GM12873 (cell line): ENCODE results near the gene MRC2.

Experiments used
- CTCF ChIP-seq: IDR thresholded peaks from 2 replicates; pipeline ENCODE4 v1.5.1; 2012; ENCODE audit warnings: low read depth, mild to moderate bottlenecking, moderate library complexity, low read length, control low read depth; ENCODE audit not compliant: insufficient read depth; ENCODE audit errors: missing control alignments

MRC2 gene

GRCh38 chr17:62627904-62628633, 599 bp downstream of the MRC2 start:
- TF ChIP-seq CTCF, result no peak

- TF ChIP-seq CTCF, result no peak
These were observed 1.5 kb downstream of the MRC2 start for GRCh38 chr17:62628831-62629555.

- no peak for TF ChIP-seq CTCF
These were observed 2.3 kb downstream of the MRC2 start for GRCh38 chr17:62629556-62630364.

GRCh38 chr17:62630365-62631085, 3.1 kb downstream of the MRC2 start:
- no peak for TF ChIP-seq CTCF

GRCh38 chr17:62631086-62631935, 3.8 kb downstream of the MRC2 start:
- no peak for TF ChIP-seq CTCF

GRCh38 chr17:62631936-62632924, 4.8 kb downstream of the MRC2 start:
- TF ChIP-seq CTCF, result no peak
